GM19372 (cell line): ENCODE results near the gene APBB3.

Experiments
- ATAC-seq: cut with Tn5 transposase; IDR thresholded peaks from one replicate; pipeline ENCODE4 v1.9.1; 2021; ENCODE audit warnings: mild to moderate bottlenecking, low read depth, moderate library complexity; ENCODE audit not compliant: unreplicated experiment

APBB3 gene

GRCh38 chr5:140557136-140557805, 7.1 kb downstream of the APBB3 start, which contains the start of gene SRA1:
SRA1 (minus strand) TSS chr5:140557473; CDS start chr5:140557452, 21 bp downstream.
- ATAC-seq = peak; percentile 97

GRCh38 chr5:140556438-140556837, 8.0 kb downstream of the APBB3 start:
- ATAC-seq = no peak

- ATAC-seq = no peak
Measured at GRCh38 chr5:140555747-140556312, 8.6 kb downstream of the APBB3 start.

GRCh38 chr5:140554454-140554853, 9.9 kb downstream of the APBB3 start:
- ATAC-seq = no peak

GRCh38 chr5:140553657-140554056, 10.7 kb downstream of the APBB3 start:
- ATAC-seq = no peak

GRCh38 chr5:140551872-140552271, 12.5 kb downstream of the APBB3 start:
- no peak for ATAC-seq

- no peak for ATAC-seq
Measured at GRCh38 chr5:140550147-140551079, 14.0 kb downstream of the APBB3 start.

GRCh38 chr5:140549237-140550144, 14.9 kb downstream of the APBB3 start:
- ATAC-seq = no peak

- no peak for ATAC-seq
Measured at GRCh38 chr5:140548791-140549190, 15.6 kb downstream of the APBB3 start.

GRCh38 chr5:140548300-140548688, 16.1 kb downstream of the APBB3 start:
- no peak for ATAC-seq

- peak; percentile 99 for ATAC-seq
Measured at GRCh38 chr5:140547508-140548299, 16.7 kb downstream of the APBB3 start, which contains the start of gene EIF4EBP3. EIF4EBP3 (plus strand) TSS chr5:140547662; CDS start chr5:140547738, 76 bp downstream.

GRCh38 chr5:140546851-140547507, 17.4 kb downstream of the APBB3 start:
- ATAC-seq = no peak

- ATAC-seq = no peak
Measured at GRCh38 chr5:140545606-140546005, 18.8 kb downstream of the APBB3 start.

- no peak for ATAC-seq
Measured at GRCh38 chr5:140544986-140545385, 19.4 kb downstream of the APBB3 start.

GRCh38 chr5:140542972-140543371, 21.4 kb downstream of the APBB3 start:
- no peak for ATAC-seq

- no peak for ATAC-seq
Measured at GRCh38 chr5:140540227-140540626, 24.2 kb downstream of the APBB3 start.

GRCh38 chr5:140524003-140524402, 40.4 kb downstream of the APBB3 start:
- ATAC-seq = no peak

GRCh38 chr5:140513124-140513523, 51.3 kb downstream of the APBB3 start:
- ATAC-seq = no peak

- ATAC-seq = no peak
Measured at GRCh38 chr5:140509898-140510297, 54.5 kb downstream of the APBB3 start.
